Stomach (tissue), 4 donors: ENCODE results near the gene PSEN2.

Experiments used
- CTCF ChIP-seq, 7 experiments: fragments of 450-650 bp in 4 of 7; fragments of 200-600 bp in 3 of 7; sonication (generic) in 3 of 7; IDR thresholded peaks; one replicate each; pipeline ENCODE4 v1.5.1; 2016 to 2019; ENCODE audit warnings: antibody characterized with exemption in 7 of 7, control low read depth in 2 of 7, mild to moderate bottlenecking in 1 of 7
- POLR2A ChIP-seq, 4 donors: fragments of 450-650 bp; IDR thresholded peaks; one replicate each; pipeline ENCODE4 v1.6.1; 2016; ENCODE audit warnings: antibody characterized with exemption in 4 of 4, control low read depth in 2 of 4, mild to moderate bottlenecking in 1 of 4, moderate library complexity in 1 of 4

GRCh38 chr1:226901421-226901820 is 31.0 kb downstream of the PSEN2 start:
- TF ChIP-seq POLR2A (IDR thresholded peaks at IDR 0.05): no peak
- no peak for TF ChIP-seq CTCF (IDR thresholded peaks at IDR 0.05)
